Sigmoid colon (tissue), 7 donors: Measurements from ENCODE around the gene C1orf198. TPM values are rescaled to one million over a fixed set of nuclear protein-coding genes. Genes with fewer than 3 reads are reported as not detected.

Experiments used
- DNase-seq: peaks from one replicate; pipeline ENCODE4 v3.0.0-alpha.2; 2019
- H3K27ac ChIP-seq, 4 donors: fragments of 200-600 bp; sonication (generic); one replicate each; pipeline ENCODE4 v1.5.1; 2016 to 2019; ENCODE audit warnings: mild to moderate bottlenecking in 1 of 4
- H3K27me3 ChIP-seq, 3 donors: fragments of 200-600 bp; sonication (generic); one replicate each; pipeline ENCODE4 v1.5.1; 2019; ENCODE audit warnings: mild to moderate bottlenecking in 1 of 3
- H3K36me3 ChIP-seq, 4 donors: fragments of 200-600 bp; sonication (generic); one replicate each; pipeline ENCODE4 v1.5.1; 2016 to 2019
- H3K4me1 ChIP-seq, 4 donors: fragments of 200-600 bp; sonication (generic); one replicate each; pipeline ENCODE4 v1.5.1; 2017 to 2019
- H3K4me3 ChIP-seq, 4 donors: fragments of 200-600 bp; sonication (generic); one replicate each; pipeline ENCODE4 v1.5.1; 2017 to 2019; ENCODE audit warnings: mild to moderate bottlenecking in 2 of 4, moderate library complexity in 1 of 4
- H3K9me3 ChIP-seq, 4 donors: fragments of 200-600 bp in 3 of 4; sonication (generic) in 3 of 4; one replicate each; pipeline versions ENCODE4 v1.5.1 to v1.6.1; 2013 to 2019
- EP300 ChIP-seq, 4 donors: sonication (generic); formaldehyde crosslinking; IDR thresholded peaks; one replicate each; pipeline ENCODE4 v1.6.1; 2017; ENCODE audit warnings: antibody characterized with exemption in 4 of 4
- POLR2A ChIP-seq, 2 donors: fragments of 450-650 bp; IDR thresholded peaks; one replicate each; pipeline ENCODE4 v1.6.1; 2016; ENCODE audit warnings: antibody characterized with exemption in 2 of 2, mild to moderate bottlenecking in 2 of 2, moderate library complexity in 2 of 2
- POLR2AphosphoS5 ChIP-seq, 4 donors: sonication (generic); formaldehyde crosslinking; IDR thresholded peaks; one replicate each; pipeline ENCODE4 v1.6.1; 2017; ENCODE audit warnings: antibody characterized with exemption in 4 of 4
- WGBS, 2 donors: extraction: QIAGEN DNeasy Blood & Tissue Kit; methylation state at CpG; one replicate each; pipeline ENCODE4 v1.1.7; 2013; 5-methylcytosine and 5-hydroxymethylcytosine counted together
- intact Hi-C: fragments of 100-400 bp; cut with DNase I; formaldehyde crosslinking; loops from one replicate; pipeline ENCODE4 v1.15.1; 2023
- polyA plus RNA-seq, 3 donors: library from polyadenylated mRNA; stranded (reverse); fragments of 200-250 nt; gene quantifications; one replicate each; pipeline ENCODE4 v1.2.3, GENCODE V29; 2013
- total RNA-seq, 4 donors: library from RNA; depleted of rRNA; stranded (reverse); fragments of >200 nt; gene quantifications; one replicate each; pipeline ENCODE4 v1.1.0, GENCODE V29; 2016
- TF ChIP-seq, protein P1 (sequence below), 4 experiments: fragments of 450-650 bp in 3 of 4; fragments of 200-600 bp in 1 of 4; IDR thresholded peaks; one replicate each; pipeline ENCODE4 v1.5.1; 2016 to 2019; ENCODE audit warnings: antibody characterized with exemption in 4 of 4, mild to moderate bottlenecking in 3 of 4, moderate library complexity in 2 of 4
- donor health status: healthy with polysubstance abuse.
- donor health status: Bipolar disorder and iron deficiency.
- donor health status: healthy.

Gene C1orf198
- total and polyA plus RNA-seq, 7 donors = 4.9 to 63.5 (median 42.1) TPM

DNA sequence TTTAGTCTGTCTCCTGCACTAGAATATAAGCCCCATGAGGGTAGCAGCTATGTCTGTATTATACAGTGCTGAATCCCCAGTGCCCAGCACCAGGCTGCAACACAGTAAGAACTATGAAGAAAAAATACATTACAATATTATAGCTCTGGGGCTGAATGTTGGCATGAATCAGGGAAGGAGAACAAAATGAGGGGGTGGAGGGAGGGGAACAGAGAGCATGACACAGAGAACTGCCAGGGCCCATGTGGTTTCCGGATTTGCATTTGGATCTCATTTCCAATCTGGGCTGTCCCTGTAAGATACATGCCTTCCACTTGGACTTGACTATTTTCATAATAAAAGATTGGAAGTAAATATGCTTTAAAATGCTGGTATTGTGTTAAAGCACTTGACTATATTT lies 35.8 kb downstream of the C1orf198 start:
- TF ChIP-seq EP300 (IDR thresholded peaks at IDR 0.05) = no peak
- TF ChIP-seq, protein P1, sequence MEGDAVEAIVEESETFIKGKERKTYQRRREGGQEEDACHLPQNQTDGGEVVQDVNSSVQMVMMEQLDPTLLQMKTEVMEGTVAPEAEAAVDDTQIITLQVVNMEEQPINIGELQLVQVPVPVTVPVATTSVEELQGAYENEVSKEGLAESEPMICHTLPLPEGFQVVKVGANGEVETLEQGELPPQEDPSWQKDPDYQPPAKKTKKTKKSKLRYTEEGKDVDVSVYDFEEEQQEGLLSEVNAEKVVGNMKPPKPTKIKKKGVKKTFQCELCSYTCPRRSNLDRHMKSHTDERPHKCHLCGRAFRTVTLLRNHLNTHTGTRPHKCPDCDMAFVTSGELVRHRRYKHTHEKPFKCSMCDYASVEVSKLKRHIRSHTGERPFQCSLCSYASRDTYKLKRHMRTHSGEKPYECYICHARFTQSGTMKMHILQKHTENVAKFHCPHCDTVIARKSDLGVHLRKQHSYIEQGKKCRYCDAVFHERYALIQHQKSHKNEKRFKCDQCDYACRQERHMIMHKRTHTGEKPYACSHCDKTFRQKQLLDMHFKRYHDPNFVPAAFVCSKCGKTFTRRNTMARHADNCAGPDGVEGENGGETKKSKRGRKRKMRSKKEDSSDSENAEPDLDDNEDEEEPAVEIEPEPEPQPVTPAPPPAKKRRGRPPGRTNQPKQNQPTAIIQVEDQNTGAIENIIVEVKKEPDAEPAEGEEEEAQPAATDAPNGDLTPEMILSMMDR (IDR thresholded peaks at IDR 0.05) = no peak
- TF ChIP-seq POLR2AphosphoS5 (IDR thresholded peaks at IDR 0.05) = no peak
- no peak for TF ChIP-seq POLR2A (IDR thresholded peaks at IDR 0.05)
- no peaks in the 10 kb centered on the region for H3K9me3 ChIP-seq
- no peak overlapping the region for H3K4me3 ChIP-seq
- DNase-seq = no peak
- WGBS, 2 donors = 93 to 95% methylated on average over 1 of the region's 1 CpG
- H3K27me3 ChIP-seq = no peaks in the 10 kb centered on the region
- no peak overlapping the region for H3K27ac ChIP-seq
- peaks cover 0 to 8% (median 0%) of the 10 kb centered on the region in 4 donors for H3K36me3 ChIP-seq
- intact Hi-C loops = no loop called here
- peaks cover 0 to 31% (median 27%) of the 10 kb centered on the region in 4 donors for H3K4me1 ChIP-seq

DNA sequence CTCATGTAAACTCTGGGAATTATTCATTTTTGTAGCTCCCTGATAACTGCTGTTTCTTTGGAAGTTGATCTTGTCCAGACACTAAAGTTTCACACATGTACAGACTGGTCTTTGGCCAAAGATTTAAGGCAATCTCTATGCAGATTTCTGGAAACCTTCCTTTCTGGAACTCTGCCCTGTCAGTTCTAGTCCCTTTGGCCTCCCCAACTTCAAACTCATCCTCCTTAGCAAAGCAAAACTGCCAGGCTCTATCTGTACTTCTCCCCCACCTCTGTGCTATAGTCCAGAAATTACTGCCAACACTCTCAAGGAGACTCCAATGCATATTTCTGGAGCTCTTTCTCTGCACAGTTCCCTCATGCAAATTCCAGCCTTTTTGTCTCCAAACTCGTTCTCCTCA lies 36.5 kb downstream of the C1orf198 start:
- no peak for DNase-seq
- no peaks in the 10 kb centered on the region for H3K27me3 ChIP-seq
- no peak overlapping the region for H3K27ac ChIP-seq
- H3K36me3 ChIP-seq = peaks cover 0 to 1% (median 0%) of the 10 kb centered on the region in 4 donors
- intact Hi-C loops = no loop called here
- H3K9me3 ChIP-seq = no peaks in the 10 kb centered on the region
- H3K4me3 ChIP-seq = no peak overlapping the region
- TF ChIP-seq, protein P1 (IDR thresholded peaks at IDR 0.05) = no peak
- no peak for TF ChIP-seq POLR2A (IDR thresholded peaks at IDR 0.05)
- TF ChIP-seq EP300 (IDR thresholded peaks at IDR 0.05) = no peak
- TF ChIP-seq POLR2AphosphoS5 (IDR thresholded peaks at IDR 0.05) = no peak
- peaks cover 0 to 37% (median 27%) of the 10 kb centered on the region in 4 donors for H3K4me1 ChIP-seq
- WGBS, 2 donors = 72 to 79% methylated on average over 1 of the region's 1 CpG

DNA sequence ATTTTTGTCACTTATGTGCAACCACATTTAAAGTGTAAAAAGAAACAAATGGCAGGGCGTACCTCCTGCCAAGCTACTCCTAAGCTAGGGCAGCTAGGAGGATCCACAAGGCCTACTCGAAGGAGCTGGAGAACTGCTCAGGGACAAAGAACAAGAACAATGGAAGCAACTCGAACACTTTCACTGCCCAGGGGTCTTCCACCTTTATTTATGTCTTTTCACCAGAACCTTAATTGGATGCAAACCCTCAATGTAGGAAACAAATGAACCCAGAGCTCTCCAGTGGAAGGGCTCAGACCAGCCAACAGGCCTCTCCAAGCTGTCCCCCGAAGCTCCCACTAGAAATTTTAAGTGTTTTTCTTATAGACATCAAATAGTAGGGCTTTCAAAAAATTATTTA lies 39.9 kb downstream of the C1orf198 start:
- no peaks in the 10 kb centered on the region for H3K9me3 ChIP-seq
- intact Hi-C loops = no loop called here
- DNase-seq = no peak
- no peak overlapping the region for H3K4me3 ChIP-seq
- no peaks in the 10 kb centered on the region for H3K36me3 ChIP-seq
- H3K4me1 ChIP-seq = peaks cover 0 to 61% (median 46%) of the 10 kb centered on the region in 4 donors
- no peak for TF ChIP-seq POLR2A (IDR thresholded peaks at IDR 0.05)
- TF ChIP-seq EP300 (IDR thresholded peaks at IDR 0.05) = no peak
- TF ChIP-seq, protein P1 (IDR thresholded peaks at IDR 0.05) = no peak
- no peak for TF ChIP-seq POLR2AphosphoS5 (IDR thresholded peaks at IDR 0.05)
- 88 to 91% methylated on average over 4 of the region's 4 CpGs for WGBS, 2 donors
- H3K27ac ChIP-seq = no peak overlapping the region
- no peaks in the 10 kb centered on the region for H3K27me3 ChIP-seq

DNA sequence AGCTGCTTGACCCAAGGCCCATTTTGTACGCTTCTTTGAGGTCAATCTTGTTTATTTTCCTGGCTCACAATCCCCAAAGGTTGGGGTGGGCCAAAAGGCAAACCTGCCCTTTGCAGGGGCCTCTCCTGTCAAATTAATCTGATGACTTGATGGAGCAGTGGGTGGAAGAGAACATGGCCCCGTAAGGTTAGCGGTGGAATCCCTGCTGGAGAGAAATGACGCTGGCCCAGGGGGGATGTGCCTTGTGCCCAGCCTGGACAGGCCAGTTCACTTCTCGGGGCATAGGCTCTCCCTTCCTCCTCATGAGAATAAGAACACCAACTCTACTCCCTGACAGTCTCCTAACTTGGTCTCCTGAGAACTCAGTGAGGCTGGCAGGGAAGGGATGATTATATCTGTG lies 40.5 kb downstream of the C1orf198 start:
- Histone ChIP-seq H3K4me3 (no peak overlapping the region), H3K27me3 (no peaks in the 10 kb centered on the region), H3K9me3 (no peaks in the 10 kb centered on the region), H3K36me3 (no peaks in the 10 kb centered on the region), H3K4me1 (peaks cover 0 to 61% (median 45%) of the 10 kb centered on the region in 4 donors), H3K27ac (peak overlapping the region in 3 of 4 donors; percentile 4 to 32 (median 9))
- intact Hi-C loops = no loop called here
- no peak for TF ChIP-seq POLR2AphosphoS5 (IDR thresholded peaks at IDR 0.05)
- TF ChIP-seq POLR2A (IDR thresholded peaks at IDR 0.05) = no peak
- TF ChIP-seq, protein P1 (IDR thresholded peaks at IDR 0.05) = no peak
- no peak for TF ChIP-seq EP300 (IDR thresholded peaks at IDR 0.05)
- no peak for DNase-seq
- 88 to 91% methylated on average over 5 of the region's 5 CpGs for WGBS, 2 donors

DNA sequence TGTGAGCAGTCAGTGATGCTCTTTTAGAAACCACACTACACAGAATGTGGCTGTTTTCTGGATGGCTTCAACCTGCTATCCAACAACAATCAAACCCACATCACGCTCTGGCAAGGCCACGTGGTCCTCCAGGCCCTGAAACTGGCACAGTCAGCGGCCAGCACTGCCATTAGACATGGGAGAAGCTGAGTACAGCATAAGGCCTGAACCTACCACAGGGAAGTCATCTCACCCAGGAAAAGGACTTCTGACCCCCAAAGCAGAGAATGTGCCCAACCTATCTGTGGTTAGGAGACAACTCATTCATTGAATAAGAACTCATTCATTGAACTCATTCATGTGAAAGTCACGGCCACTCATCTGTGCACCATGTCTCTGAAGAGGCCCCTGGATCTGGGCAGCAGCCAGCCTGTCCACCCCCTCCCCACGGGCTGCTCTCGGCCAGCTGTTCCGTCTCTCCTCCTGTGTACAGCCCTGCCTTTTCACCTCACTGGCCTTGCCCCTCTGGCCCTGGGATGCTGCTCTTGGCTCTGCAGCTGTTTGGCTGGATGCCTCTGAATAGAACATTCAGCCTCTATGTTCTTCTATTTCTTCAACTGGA lies 41.1 kb downstream of the C1orf198 start:
- 86 to 92% methylated on average over 7 of the region's 7 CpGs for WGBS, 2 donors
- Histone ChIP-seq H3K27me3 (no peaks in the 10 kb centered on the region), H3K27ac (peak overlapping the region in 1 of 4 donors; percentile 9), H3K36me3 (no peaks in the 10 kb centered on the region), H3K9me3 (no peaks in the 10 kb centered on the region), H3K4me1 (peaks cover 0 to 56% (median 39%) of the 10 kb centered on the region in 4 donors), H3K4me3 (no peak overlapping the region)
- intact Hi-C loops = no loop called here
- TF ChIP-seq, protein P1 (IDR thresholded peaks at IDR 0.05) = no peak
- TF ChIP-seq EP300 (IDR thresholded peaks at IDR 0.05) = no peak
- TF ChIP-seq POLR2A (IDR thresholded peaks at IDR 0.05) = no peak
- TF ChIP-seq POLR2AphosphoS5 (IDR thresholded peaks at IDR 0.05) = no peak
- no peak for DNase-seq
